Epidermal melanocyte (primary cell): Measurements from ENCODE around the gene ESYT1.
A peak's percentile ranks its signal among the peaks of the same experiment; 100 is the strongest.
"Not testable (repeated sequence)": the region's sequence is repeated elsewhere in the genome, so short reads cannot be mapped to it uniquely, and the experiment has no call there.

ENCODE experiments used
- DNase-seq: peaks from one replicate; pipeline ENCODE4 v3.0.0; 2011; ENCODE audit warnings: low spot score; ENCODE audit not compliant: insufficient read length

The ESYT1 gene

GRCh38 chr12:56103066-56103711 is 24.9 kb upstream of the ESYT1 start:
- no peak for DNase-seq

DNA sequence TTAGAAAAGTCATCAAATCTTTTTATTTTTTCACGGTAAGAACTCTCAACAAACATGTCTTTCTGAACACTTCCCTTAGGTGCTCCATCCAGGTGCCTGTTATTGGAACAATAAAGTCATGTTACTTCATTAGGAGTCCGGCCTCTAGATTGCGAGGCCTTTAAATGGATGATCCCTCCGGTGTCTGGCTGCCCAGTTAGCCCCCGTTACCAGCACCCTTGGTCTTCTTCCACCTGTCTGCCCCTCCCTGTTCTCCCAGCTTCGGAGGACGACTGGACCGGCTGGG is 24.3 kb upstream of the ESYT1 start:
- no peak for DNase-seq

GRCh38 chr12:56104109-56104814 is 23.8 kb upstream of the ESYT1 start, which contains the start of gene PA2G4:
Gene PA2G4, plus strand, starts transcription at chr12:56104559. Its CDS starts 179 bp downstream, at chr12:56104738.
- peak; percentile 92 for DNase-seq

DNA sequence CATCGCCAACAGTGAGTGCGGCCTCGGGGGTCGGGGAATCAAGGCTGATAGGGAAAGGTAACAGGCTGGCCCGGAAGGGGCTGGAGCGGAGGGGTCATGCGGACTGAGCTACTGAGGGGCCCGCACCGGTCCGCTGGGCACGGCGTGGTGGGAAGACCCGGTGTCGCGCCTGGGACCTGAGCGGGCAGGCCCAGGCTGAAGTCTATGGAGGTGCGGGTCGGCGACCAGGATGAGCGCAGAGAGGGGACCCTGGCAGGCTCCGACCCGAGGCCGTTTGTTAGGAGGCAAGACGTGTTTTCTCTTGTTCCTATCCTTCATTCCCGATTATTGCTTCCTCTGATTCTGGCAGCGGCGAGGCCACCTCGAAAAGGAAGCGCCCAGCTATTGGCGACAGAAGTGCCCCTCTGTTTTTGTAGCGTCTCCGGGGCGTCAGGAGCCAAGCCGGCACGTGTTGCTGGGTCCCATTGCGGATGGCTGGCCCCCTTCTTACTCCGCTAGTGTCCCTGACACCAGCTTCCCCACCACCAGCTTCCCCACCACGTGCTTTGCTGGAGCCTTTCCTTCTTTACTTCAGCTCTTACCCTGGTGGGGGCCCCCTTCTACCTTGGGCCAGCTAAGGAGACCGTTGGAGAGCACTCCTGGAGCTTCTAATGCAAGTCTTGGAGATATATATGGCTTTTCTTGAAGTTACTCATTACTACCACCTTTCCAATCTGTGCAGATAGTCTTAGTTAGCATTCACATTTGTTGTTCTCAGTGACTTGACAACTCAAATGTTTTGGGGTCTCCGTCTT is 23.1 kb upstream of the ESYT1 start:
- no peak for DNase-seq

GRCh38 chr12:56105609-56105902 is 22.5 kb upstream of the ESYT1 start:
- DNase-seq = no peak

- no peak for DNase-seq
Observed at GRCh38 chr12:56107242-56107641, 20.8 kb upstream of the ESYT1 start.

DNA sequence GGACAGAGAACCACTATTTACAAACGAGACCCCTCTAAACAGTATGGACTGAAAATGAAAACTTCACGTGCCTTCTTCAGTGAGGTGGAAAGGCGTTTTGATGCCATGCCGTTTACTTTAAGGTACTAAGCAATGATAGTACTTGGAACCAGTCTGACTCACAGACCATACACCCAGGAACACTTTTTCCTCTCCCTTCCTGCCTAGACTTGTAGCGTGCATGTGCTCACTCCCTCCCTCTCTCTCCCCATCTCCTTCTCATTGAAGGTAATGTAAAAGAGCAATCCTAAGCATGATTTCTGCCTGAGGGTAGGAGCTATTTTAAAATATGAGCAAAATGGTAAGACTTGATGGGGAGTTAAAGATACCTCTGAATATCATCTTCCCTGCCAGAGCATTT is 17.5 kb upstream of the ESYT1 start:
- DNase-seq = no peak

- DNase-seq = no peak
Observed at GRCh38 chr12:56114084-56114483, 14.0 kb upstream of the ESYT1 start.

GRCh38 chr12:56115329-56115728 is 12.7 kb upstream of the ESYT1 start:
- no peak for DNase-seq

- DNase-seq = peak; percentile 52
Observed at GRCh38 chr12:56116267-56117081, 11.6 kb upstream of the ESYT1 start, which contains the start of gene RPL41. Gene RPL41, plus strand, starts transcription at chr12:56116633.

DNA sequence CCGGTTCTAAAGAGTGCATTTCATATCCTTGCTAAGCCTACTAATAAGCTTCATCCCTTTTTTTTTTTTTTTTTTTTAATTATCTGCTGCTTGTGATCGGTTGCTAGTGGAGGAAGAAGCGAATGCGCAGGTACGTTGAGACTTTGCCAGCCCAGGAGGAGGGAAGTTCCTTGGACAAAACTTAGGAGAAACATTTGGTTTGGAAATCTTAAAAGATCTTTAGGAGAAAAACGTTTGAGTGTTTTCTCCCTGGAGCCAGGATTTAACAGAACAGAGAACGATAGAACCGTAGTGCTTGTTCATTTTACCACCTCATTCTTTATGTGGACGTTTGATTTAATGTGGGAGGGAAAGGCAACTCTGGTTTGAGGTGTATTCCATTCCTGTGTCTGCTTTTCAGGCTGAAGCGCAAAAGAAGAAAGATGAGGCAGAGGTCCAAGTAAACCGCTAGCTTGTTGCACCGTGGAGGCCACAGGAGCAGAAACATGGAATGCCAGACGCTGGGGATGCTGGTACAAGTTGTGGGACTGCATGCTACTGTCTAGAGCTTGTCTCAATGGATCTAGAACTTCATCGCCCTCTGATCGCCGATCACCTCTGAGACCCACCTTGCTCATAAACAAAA is 10.9 kb upstream of the ESYT1 start:
- DNase-seq = not testable (repeated sequence)

DNA sequence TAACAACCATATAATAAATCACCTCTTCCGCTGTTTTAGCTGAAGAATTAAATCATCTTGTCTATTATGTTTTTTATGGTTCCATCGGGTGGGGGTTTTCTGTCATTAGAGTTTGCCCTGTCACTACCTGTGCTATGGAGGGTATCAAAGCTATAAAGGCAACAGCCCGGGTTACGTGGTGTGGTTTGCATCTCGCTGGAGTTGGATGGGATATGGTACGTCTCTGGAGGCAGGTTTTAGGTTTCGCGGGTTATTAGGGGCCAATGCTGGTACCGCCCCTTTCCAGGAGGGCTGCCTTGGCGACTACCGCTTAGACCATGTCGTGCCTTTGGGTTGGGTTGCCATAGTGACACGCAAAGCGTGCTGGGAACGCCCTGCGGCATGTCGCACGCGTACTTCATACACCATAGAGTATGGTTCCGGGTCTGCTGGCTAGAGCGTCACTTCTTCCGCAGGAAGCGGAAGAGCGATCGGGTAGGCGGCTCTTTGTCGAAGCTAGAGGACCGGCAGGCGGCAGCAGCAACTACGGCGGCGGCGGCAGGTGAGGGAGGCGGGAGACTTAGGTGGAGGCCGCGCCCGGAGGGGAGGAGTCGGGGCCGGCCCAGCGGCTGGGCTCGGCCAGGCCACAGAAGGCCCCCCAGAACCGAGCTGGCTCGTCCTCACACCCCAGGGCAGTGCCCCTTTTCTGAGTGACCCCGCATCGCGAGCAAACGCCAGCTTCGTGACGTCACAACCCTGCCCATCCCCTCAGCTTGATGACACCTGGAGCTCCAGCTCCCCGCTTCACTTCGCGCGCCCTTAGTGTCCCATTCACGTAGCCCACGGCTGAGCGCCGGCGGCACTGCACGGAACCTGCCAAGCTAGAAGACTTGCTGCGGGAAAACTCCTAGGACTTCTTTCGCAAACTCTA is 10.0 kb upstream of the ESYT1 start, which contains the start of gene ZC3H10:
ZC3H10 (plus strand) TSS at position 489 of the 910 bp plus-strand sequence. CDS start 2,297 bp downstream, outside the sequence.
- peak; percentile 75 for DNase-seq

DNA sequence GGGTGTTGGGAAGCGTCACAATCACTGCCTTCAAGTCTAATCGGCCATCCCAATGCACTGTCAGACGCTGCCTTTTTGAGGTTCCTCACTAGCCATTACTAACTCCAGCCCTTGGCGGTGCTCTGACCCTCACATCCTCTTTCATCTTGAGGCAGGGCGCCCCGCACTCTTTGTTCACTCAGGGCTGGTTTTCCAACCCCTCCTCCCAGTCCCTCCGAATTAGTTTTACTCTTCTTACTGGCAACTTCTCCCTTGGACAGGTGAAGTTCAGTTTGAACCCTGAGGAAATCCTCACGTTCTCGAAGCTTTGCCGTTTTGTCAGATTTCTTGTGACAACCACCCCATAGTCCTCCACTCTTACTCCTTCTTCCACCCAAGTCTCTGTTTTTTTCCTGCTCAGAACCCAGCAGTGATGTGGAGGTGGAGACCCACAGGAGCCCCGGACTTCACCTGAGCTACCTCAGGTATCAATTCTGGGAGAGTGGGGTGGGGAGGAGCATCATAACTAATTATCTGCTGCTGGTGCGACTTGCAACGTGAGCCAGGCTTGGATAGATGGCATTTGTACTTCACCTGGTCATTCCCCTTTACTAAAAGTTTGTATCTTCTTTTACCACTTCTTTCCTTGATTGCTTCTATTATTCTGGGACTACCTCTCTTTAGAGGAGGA is 9.2 kb upstream of the ESYT1 start:
- DNase-seq = no peak

DNA sequence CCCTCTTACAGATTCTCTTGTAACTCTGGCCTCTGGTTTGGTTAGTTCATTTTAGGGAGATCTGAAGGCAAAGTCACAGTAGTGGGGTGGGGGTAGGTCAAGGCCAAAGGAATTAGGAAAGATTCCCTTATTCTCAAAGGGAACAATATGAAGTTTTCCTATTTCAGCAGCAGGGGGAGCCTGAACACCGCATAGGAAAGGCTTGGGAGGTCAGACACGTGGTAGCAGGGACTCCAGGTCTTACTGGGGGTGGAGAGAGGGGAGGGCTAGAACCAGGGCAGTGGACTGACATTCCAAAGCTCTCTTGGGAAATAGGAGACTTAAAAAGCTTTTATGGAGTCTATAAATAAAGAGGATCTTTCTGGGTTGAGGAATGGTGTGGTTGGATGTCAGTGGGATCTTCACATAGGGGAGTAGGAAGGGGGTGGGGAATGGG is 8.7 kb upstream of the ESYT1 start:
- peak; percentile 95 for DNase-seq

GRCh38 chr12:56120158-56120846 is 7.8 kb upstream of the ESYT1 start:
- no peak for DNase-seq

DNA sequence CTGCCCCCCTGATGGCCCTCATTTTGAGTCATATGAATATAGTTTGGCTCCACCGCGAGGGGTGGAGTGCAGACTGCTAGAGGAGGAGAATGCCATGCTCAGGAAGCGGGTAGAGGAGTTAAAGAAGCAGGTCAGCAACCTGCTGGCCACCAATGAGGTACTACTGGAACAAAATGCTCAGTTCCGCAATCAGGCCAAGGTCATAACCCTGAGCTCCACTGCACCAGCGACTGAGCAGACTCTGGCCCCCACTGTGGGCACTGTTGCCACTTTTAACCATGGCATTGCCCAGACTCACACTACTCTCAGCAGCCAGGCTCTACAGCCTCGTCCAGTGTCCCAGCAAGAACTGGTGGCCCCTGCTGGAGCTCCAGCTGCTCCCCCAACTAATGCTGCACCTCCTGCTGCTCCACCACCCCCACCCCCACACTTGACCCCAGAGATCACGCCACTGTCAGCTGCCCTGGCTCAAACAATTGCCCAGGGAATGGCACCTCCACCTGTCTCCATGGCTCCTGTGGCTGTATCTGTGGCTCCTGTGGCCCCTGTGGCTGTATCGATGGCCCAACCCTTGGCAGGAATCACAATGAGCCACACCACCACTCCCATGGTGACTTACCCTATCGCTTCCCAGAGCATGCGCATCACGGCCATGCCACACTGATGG is 6.7 kb upstream of the ESYT1 start:
- no peak for DNase-seq

DNA sequence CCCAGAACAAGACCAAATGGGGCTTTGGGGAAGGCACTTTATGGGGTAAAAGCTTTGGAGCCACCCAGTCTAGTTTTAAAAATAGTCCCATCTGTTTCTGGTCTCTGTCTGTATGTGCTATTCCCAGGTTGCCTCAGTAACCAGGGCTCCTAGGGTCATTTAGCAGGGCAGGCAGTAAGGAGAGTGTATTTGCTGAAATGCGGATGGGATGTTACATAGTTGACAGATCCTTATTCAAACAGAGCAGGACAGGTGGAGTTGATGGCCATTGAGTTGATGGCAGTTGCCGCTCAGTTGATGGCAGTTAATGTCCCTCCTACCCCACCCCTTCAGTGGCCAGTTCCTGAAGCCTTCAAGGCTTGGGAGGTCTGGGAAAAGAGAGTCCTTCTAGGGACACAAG is 5.4 kb upstream of the ESYT1 start:
- DNase-seq = no peak

DNA sequence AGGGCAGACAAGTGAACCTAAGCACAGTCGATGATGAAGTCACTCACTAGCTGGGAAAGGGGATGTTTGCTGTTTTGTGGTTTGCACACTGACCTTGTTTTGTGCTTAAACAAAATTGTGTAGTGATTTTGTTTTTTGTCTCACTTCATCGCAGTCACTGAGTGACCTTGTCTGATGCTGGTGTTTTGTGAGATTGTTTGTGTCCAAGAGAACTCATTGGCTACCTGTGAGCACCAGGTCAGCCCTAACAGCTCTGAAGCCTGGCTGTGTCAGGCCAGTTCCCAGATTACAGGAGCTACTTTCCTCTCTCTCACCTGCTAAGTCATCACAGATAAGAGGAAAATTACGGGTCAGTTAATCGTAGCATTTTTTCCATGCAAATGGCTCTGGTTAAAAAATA is 3.9 kb upstream of the ESYT1 start:
- DNase-seq = no peak
